GM21786 (cell line): ENCODE data around the gene APP.
"Not testable (repeated sequence)": the region's sequence is repeated elsewhere in the genome, so short reads cannot be mapped to it uniquely, and the experiment has no call there.

Experiments
- ATAC-seq: cut with Tn5 transposase; IDR thresholded peaks from one replicate; pipeline ENCODE4 v1.9.1; 2021; ENCODE audit not compliant: unreplicated experiment

Gene APP

DNA sequence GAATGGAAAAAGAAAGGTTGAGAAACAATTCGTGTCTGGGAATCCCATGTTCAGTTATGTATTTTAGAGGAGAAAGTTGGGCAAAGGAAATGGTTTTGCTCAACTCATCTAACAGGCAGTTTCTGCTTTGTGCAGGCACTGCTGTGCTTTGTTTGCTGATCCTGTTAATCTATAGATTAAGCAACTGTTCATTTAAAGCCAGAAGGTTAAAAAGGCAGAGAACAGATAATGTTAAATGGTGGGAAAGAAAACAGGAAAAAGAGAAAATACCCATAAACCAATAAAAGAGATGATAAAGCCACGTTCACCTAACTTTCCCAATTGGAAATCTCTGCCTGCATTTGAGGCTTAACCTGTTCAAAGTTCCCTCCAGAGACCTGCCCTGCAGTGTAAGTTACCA lies 70.0 kb downstream of the APP start:
- ATAC-seq: no peak

DNA sequence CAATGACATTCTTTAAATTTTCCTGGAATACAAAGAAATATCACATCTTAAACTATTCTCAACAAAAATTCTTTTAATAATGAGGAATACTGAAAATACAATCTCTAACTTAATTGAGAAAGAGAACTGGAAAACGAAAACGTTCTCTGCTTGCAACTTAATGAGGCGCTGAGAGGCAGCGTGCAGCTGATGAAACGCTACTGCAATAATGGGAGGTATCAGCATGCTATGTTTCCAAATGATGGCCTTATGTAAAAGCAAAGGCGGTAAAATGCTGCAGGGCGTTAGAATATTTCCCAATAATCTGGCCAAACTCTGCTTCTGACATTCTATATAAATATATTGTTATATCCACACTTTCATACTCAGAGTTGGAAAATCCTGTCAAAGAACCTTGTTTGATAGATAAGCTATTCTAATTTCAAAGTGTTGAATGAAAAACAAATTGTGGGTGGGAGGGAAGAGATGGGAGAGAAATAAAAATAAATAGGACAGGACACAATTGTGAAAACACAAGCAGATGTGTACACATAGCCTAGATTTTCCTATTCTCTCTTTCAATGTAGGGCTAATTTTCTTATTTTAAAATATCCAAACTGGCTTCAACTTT lies 70.9 kb downstream of the APP start:
- ATAC-seq: no peak

DNA sequence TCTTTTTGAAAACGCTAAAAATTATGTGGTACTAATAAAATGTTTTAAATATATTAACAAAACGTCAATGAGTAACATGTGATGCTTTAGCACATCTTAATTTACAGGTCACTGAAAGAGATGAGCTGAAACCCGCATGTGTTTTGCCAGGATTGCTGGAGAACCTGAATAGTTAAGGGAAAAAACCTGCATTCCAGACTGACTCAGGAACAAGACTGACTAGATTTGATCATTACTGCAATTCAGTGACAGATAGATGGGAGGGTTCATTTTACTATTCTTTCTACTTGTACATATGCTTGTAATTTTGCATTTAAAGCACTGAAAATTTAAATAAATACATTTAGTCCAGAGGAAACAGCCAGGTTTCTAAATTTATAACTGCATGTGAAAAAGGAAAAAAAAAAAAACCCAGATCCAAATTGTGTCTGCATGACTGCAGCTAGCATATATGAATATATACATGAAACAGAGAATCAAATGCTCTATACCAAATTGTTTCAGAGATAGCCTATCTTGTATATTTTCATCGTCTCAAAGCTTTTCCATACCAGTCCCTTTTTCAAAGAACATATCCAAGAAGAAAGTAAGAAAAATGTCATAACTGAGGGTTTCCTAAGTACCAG lies 71.7 kb downstream of the APP start:
- no peak for ATAC-seq

DNA sequence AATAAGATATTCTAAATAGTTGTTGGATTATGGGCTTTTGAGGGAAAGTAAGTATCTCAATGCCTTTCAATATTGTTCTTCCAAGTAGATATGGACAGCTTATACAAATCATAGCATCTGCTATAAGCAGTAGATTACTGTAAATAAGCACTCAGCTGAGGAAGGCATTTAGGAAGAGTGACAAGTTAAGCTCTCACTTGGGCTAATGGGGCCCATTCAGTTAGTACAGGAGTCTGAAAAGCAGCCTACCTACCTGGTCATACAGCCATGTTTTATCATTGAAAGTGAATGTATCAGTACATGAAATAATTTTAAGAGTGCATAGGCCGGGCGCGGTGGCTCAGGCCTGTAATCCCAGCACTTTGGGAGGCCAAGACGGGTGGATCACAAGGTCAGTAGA lies 73.1 kb downstream of the APP start:
- ATAC-seq: no peak

DNA sequence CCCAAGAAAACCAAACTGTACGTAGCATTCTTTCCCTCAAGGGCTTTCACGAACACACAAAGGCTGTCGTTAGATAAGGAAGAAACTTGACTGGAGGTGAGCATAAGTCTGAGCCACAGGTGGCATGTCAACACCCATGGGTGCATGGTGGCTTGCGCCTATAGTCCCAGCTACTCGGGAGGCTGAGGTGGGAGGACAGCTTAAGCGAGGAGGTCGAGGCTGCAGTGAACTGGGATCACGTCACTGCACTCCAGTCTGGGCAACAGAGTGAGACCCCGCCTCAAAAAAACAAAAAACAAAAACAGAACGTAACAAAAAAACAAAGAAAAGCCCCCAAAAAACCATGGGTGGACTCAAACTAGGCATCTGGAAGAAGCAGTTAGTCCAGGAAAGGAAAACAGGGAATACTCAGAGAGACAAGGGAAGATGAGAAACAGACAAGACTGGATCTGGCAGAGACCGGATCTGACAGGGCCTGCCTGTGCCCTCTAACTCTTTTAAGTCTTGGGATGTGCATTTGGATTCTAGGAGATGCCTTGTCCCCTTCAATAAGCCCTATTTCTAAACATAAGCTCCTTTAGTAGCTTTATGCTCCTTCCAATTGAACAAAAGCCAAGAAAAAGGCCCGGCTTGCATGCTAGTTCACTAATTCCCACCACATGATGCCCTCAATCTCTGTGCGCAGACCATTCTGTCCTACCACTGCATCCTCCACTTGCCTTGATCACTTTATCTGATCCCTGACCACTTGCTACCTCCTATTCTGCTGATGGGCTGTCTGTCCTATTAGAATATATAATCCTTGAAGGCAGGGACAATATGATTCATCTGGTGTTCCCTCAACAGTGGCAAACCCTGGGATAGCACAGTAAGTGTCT lies 73.8 kb downstream of the APP start:
- no peak for ATAC-seq

DNA sequence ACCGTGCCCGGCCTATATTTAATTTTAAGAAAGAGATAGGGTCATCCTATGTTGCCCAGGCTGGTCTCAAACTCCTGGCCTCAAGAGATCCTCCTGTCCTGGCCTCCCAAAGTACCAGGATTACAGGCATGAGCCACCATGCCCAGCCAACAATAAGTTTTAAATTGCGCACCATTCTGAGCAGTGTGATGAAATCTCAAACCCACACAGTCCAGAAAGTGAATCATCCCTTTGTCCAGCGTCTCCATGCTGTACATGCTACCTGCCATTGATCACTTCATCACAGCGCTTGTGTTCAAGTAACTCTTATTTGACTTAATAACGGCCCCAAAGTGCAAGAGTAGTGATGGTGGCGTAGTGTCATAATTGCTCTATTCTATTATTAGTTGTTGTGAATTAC lies 75.4 kb downstream of the APP start:
- ATAC-seq: no peak

DNA sequence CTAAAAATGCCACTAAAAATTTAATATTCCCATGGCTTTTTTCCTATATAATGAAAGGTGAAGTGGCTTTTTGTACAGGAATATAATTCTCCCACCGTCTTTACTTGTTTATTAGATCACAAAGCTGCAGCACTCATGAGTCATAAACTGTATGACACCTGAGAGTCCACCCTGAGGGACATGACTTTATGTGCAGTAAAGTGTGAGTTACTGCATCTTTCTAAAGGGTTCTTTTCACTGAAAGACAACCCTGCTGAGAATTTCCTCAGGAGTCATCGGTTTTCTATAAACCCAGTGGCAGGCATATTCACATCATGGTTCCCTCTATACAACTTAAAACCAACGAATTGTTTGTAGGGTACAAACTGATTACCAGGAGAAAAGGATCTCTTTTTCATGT lies 77.4 kb downstream of the APP start:
- no peak for ATAC-seq

DNA sequence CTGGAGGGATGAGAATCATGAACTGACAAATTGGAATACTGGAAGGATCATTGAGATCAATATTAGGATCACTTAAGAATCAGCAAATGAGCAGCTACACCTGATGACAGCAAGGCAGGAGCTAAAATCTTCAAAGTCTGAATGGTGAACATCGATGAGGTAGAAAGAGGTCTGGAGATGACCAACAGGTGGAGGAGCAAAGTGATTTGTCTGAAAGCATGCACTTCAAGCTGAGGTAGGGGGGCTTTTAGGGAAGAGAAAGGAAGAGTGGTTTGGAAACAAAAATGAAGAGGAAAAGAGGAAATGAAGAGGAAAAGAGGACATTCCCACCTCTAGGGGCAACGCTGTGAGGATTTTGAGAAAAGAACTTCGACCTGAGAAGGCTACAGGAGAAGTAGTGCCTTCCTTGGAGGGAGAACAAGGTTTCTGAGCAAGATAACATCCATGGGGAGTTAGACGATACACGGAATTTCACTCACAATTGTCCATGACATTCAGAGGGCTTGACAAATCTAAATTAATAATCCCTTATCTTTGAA lies 79.0 kb downstream of the APP start:
- ATAC-seq: no peak

DNA sequence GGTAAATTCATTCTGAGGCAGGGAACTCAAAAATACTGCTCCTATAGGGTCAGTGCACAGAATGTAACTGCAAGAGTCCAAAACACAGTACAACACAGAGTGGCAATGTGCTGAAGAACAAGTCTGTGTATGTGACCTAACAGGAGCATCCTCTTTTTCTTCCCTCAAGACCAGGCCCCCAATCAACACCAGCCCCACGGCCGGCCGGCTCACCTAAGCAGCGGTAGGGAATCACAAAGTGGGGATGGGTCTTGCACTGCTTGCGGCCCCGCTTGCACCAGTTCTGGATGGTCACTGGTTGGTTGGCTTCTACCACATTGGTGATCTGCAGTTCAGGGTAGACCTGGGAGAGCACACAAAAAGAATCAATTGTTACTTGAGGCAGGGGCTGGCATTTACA lies 80.8 kb downstream of the APP start:
- no peak for ATAC-seq

DNA sequence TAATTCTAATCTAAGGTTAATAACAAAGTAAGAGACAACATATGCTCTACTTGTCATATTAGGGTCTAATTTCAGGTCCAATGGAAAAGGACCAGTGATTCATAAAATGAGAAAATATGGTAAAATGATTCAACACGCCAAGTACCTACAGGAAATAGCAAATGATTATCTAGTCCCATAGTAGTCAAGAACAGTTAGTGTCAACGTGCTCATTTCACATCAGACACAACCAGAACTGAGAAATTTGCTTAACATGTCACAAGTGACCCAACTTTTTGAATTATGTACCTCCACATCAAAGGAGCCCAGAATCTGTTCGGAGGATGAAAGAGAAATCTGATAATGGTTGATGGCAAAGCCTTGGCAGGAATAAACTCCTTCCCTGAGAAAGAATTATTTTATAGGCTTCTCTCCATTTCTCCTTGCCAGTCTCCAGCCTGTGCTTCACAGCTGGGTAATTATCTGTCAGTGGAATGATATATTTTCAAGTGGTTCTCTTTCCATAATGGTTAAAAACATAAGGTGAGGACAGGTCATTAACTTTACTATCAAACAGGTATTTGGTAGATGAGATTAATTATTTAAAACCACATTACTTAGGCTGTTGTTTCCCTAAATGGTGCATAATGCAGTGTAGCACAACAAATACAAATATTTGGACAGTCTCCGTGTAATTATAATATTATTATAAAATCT lies 83.2 kb downstream of the APP start:
- no peak for ATAC-seq

DNA sequence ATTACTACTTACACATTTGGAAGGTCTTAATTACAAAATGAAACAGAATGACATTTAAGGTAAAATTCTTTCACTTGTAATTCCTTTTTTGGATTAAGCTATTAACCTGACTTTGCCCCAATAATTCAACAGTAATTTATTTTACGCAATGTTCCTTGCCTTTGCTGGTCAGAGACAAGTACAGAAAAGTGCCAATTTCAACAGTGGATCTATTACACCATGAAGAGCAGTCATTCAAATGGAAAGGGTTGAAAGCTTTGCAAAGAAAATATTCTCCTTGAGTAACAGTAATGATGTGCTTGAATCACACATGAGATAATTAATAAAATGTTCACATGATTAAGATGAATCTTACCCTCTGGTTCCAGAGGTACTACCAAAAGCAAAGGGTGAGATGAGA lies 84.7 kb downstream of the APP start:
- no peak for ATAC-seq

DNA sequence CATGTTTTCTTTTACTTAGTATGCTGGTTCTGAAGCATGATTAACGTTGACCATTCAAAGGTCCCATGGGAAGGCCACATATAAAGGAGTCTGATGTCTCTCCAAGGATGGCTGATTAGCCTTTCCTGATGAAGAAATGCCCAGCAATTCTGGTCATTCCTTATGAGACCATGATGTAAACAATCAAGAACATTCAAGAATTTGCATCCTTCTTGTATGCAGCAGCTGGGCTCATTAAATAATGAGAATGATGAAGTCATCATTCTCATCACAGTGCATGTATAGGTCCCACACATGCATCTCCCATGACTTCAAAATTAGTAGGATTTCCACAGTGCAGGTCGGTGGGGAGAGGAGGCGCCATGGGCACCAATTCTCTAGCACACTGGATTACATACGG lies 85.4 kb downstream of the APP start:
- no peak for ATAC-seq

DNA sequence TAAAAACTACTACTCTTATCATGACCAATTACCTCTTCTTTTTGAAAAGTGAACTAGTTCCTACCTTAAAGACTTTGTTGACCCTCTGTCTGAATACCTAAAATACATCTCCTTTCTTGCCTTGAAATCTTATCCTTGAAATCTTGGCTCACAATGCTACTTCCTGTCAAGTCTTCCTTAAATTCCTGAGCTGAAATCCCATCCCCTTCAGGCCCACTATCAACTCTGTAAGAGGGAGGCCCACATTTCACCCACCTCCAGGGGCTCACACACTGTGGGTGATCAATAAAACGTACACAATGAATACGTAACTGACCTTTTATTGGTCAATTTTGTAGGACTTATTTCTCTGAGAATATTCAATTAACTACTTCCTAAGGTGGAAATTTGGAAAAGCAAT lies 88.0 kb downstream of the APP start:
- ATAC-seq: no peak

DNA sequence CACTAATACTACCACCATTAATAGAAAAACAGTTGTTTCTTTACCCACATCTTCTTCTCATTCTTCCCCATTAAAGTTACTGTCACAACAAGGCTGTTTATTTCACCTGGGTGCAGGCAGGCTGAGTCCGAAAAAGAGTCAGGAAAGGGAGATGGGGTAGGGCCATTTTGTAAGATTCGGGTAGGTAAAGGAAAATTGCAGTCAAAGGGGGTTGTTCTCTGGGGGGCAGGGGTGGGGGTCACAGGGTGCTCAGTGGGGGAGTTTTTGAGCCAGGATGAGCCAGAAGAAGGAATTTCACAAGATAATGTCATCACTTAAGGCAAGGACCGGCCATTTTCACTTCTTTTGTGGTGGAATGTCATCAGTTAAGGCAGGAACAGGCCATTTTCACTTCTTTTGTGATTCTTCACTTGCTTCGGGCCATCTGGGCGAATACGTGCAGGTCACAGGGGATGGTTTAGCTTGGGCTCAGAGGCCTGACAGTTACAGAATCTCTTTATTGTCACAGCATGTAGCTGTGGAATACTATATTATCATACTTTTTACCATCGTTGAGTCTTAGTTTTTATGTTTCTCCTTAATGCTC lies 89.3 kb downstream of the APP start:
- not testable (repeated sequence) for ATAC-seq

DNA sequence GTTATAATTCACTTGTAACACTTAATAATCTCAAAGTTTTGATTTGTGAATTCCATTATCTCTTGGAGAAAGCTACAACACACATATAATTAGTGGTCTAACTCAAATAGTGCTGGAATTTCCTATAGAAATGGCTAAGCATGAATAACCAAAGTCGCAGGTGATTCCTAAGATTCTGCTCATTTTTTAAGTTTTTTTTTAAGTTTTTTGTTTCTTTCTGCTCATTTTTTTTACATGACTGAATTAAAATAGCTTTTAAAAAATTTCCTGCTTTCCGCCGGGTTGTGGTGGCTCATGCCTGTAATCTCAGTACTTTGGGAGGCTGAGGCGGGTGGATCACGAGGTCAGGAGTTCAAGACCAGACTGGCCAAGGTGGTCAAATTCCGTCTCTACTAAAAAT lies 90.4 kb downstream of the APP start:
- ATAC-seq: no peak

DNA sequence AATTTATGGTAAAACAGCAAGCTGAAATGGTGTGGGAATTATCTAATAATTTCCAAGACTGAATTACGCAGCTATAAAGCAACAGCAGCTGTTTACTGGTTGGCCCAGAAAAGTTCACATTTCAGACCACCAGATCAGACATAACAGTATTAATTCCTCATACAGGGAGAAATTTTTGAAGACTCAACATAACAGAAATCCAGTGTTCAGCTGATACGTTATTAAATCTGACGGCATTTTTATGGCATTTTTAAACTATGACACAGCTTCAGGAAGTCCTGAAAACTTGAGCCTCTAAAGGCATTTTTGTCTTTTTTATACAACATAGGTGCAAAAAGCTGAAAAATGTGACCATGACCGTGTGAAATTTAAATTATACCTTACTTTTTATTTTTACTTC lies 91.2 kb downstream of the APP start:
- no peak for ATAC-seq

DNA sequence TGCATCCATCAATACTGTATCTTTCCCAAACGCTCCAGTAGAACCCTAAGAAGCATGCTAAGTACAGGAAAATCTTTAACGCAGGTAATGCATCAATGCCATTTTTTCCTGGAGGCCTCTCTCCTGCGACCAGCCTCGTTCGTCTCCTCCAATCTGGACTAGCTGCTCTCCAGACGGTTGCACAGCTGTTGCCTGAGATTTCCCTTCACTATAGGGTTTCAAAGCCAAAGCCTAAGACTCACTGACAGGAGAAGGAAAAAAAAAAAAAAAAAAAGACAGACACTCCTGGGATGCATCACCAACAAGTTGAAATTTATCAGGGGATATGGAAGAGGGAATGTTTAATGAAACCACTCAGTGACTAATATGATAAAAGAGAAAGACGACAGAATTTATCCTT lies 93.0 kb downstream of the APP start:
- no peak for ATAC-seq

DNA sequence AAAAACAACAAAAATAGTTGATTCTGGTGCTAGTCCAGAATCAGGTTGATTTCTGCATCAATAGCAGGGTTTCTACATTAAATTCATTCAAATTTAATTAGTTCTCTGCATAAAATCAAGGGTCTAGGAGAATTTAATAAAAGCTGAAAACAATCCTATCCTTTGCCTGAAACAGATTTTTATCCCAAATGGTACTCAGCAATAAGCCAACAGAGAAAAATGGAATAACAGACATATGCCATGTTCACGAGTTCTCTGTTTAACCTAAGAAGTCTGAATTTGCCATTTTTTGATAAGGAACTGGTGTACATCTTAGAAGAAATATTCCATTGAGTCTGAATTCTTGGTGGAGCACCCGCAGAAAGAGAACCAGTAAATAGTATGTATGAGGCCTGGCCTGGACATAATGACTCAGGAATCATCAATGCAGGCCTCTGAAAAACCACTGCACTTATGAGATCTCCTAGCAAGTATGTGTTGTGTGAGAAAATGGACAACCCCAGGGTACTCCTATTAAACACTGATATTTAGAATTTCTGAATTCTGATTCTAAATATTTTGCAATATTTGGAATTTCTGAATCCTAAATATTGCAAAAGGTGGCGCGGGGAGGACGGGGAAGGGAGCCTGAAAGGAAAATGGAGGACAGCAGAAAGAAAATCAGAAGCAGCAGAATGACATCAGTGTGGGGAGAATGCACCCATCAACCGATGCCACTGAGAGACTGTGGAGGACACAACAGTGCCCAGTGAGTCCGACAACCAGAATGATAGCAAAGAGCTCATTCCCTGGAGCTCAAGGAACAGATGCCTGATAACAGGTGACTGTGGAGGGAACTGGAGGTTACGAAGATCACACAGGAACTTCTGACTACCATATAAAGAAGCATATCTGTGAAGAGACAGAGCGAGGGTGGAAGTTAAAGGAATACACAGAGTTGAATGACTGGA lies 97.6 kb downstream of the APP start:
- no peak for ATAC-seq

DNA sequence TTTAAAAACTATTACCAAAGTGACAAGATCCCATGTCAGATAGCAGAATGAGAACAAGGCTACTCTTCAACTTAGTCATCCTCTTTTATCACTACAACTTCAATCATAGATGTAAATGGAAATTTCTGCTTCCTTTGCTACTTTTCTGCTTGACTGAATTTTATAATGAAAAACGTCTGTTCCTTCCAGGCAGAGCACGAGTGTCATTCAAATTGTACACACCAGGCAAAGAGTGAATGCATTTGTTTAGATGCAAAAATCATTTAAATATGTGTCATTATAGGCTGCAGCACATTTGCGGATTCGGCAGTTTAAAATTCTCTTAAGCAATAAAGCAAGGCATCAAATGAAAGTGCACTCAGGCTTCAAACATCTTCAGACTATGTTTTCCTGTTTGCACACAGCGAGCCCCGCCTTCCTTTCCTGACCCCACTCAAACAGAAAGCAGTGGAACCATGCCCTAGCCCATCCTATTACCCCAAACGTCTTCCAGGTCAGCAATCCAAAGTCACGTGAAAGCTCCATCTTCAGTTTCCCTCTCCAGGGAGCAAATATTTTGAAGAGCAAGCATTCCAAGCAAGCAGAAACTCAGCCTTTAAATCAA lies 99.6 kb downstream of the APP start:
- ATAC-seq: peak; percentile 61

DNA sequence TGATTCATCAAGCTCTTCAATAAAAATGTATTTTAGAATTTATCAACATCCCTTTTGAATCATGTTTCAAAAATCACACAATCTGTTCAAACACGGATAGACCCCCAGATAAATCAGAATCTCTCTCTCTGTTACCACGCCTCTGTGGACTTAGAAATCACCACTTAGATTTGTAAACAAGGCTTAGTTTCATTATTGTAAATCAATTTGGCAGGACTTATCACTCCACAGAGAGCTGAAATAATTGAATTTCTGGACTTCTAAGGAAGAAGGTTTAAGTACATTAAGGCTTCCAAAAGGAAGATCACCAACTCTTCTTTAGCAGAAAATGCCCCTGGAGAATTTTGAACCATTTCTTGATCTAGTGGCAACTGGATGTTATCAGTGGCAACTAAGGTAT lies 100.4 kb downstream of the APP start:
- ATAC-seq: no peak
